Measurements from ENCODE around the gene PBOV1.

PBOV1 gene

DNA sequence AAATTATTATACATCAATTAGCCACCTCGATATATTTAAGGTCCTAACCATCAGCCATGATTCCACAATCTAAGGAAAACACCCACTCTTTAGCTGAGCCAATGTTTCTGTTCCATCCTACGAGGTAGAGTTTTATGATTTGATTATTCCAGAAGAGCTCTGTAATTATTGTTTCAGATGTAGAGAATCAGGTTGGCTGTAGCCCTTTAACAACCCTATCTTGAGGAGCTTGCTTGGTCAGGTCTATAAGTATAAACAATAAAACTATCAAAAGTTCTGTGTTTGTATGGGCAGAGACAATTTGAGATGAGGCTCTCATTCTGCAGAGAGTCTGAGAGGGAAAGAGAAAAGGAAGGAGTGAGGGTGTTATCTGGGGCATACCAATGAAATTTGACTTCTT lies at the start of gene PBOV1:
Gene PBOV1 (minus strand): TSS at position 43 of the 400 bp plus-strand sequence. CDS start 96 bp downstream, outside the sequence.
- no peak within 1 kb of the TSS for H3K4me3 ChIP-seq (ENCODE audit: low read depth, low read length)
- TF ChIP-seq, protein P1, sequence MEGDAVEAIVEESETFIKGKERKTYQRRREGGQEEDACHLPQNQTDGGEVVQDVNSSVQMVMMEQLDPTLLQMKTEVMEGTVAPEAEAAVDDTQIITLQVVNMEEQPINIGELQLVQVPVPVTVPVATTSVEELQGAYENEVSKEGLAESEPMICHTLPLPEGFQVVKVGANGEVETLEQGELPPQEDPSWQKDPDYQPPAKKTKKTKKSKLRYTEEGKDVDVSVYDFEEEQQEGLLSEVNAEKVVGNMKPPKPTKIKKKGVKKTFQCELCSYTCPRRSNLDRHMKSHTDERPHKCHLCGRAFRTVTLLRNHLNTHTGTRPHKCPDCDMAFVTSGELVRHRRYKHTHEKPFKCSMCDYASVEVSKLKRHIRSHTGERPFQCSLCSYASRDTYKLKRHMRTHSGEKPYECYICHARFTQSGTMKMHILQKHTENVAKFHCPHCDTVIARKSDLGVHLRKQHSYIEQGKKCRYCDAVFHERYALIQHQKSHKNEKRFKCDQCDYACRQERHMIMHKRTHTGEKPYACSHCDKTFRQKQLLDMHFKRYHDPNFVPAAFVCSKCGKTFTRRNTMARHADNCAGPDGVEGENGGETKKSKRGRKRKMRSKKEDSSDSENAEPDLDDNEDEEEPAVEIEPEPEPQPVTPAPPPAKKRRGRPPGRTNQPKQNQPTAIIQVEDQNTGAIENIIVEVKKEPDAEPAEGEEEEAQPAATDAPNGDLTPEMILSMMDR (IDR thresholded peaks at IDR 0.05; ENCODE audit: low read depth, low read length), result no peak

DNA sequence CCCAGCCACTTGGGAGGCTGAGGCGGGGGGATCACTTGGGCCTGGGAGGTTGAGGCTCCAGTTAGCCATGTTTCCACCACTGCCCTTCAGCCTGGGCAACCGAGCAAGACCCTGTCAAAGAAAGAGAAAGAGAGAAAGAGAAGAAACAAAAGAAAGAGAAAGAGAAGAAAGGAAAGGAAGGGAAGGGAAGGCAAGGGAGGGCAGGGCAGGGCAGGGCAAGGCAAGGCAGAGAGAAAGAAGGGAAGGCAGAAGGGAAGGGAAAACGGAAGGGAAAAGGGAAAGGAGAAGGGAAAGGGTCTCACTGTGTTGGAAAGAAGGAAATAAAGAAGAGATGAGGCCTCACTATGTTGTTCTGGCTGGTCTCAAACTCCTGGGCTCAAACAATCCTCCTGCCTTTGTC lies 47.8 kb upstream of the PBOV1 start:
- TF ChIP-seq, protein P1 (IDR thresholded peaks at IDR 0.05; ENCODE audit: low read depth, low read length), result no peak
- no peak overlapping the region for H3K4me3 ChIP-seq (ENCODE audit: low read depth, low read length)

DNA sequence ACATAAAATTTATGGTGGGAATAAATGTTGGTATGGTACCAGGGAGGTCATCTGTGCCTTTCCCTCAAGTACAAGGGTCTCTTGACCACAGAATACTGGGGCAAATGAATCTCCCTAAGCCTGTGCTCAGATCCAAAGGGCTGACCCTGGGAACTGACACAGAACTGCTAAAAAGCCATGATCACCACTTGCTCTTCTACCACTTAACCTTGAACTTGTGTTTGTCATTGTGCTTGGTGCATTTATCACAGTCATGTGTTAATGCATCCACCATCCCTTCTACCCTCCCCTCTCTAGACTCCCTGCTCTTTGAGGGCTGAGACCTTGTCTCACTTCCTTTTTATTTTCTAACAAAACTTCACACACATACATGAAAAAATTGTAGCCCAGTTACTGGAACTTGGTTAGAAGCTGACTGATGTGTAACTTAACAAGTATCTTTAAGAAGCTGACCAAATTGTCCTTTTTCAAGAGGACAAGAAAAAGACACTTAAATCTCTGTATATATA lies 46.1 kb upstream of the PBOV1 start:
- TF ChIP-seq, protein P1 (IDR thresholded peaks at IDR 0.05; ENCODE audit: low read depth, low read length), result no peak
- H3K4me3 ChIP-seq (ENCODE audit: low read depth, low read length), result no peak overlapping the region

DNA sequence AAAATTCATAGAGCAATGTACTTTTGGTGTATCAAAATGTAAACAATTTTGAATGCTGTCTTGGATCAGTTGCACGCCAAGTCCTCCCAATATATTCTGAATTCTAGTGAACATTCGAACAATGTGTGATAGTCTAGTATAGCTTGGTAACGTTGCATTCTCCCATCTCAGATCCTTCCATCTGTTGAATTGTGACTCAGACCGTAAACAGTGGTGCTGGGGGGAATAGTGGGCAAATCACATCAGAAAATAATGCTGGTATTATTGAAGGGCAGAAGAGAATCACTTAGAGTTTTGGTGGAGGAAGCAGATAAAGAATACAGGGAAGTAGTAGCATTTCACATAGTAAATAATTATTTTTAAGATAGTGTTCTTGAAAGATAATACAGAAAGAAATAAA lies 45.7 kb upstream of the PBOV1 start:
- TF ChIP-seq, protein P1 (IDR thresholded peaks at IDR 0.05; ENCODE audit: low read depth, low read length), result no peak
- H3K4me3 ChIP-seq (ENCODE audit: low read depth, low read length), result no peak overlapping the region

DNA sequence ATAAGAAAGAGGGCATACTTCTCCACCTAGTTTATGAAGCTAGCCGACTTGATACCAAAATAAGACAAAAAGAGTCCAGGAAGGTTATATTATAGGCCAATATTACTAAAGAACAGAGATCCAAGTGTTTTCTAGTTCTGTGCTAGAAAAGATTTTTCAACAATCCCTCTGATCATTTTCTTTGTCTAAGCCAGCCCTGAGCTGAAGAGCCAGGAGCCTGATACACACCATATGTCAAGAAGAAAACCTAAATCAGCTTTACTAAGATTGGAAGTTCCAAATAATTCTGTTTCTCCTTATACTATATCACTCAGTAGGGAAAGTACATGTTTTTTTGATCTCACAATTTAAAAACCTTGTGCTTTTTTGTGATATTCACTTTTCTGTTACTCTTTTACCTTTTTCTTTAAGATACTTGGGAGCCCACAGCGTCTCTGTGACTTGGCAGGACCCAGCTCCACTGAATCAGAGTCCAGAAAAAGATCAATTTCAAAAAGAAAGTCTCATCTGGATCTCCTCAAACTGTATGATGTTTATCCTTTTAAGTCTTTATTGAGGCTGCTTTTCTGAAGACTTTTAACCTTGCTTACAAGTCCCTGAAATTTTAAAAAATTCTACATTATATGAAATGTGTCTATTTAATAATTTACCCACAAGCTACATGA lies 43.0 kb upstream of the PBOV1 start:
- TF ChIP-seq, protein P1 (IDR thresholded peaks at IDR 0.05; ENCODE audit: low read depth, low read length), result no peak
- no peak overlapping the region for H3K4me3 ChIP-seq (ENCODE audit: low read depth, low read length)

DNA sequence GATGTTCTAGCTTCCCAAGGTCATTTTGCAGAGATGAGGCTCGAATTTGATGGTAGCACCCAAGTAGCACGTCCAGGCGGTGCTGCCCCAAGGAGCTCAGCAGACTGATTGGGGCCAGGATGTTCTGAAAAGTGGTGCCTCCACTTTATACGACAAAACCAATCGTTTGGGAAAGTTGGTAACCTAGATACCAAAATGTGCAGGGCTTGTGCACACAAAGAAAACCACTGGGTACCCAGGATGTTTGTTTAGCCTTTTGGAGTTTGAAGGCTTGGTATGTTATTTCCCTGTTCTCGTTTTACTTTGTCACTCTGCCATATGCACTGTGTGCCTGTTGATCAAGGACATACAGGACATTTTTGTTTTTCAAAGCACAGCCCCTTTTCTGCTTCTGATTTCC lies 40.7 kb upstream of the PBOV1 start:
- H3K4me3 ChIP-seq (ENCODE audit: low read depth, low read length), result no peak overlapping the region
- TF ChIP-seq, protein P1 (IDR thresholded peaks at IDR 0.05; ENCODE audit: low read depth, low read length), result no peak

DNA sequence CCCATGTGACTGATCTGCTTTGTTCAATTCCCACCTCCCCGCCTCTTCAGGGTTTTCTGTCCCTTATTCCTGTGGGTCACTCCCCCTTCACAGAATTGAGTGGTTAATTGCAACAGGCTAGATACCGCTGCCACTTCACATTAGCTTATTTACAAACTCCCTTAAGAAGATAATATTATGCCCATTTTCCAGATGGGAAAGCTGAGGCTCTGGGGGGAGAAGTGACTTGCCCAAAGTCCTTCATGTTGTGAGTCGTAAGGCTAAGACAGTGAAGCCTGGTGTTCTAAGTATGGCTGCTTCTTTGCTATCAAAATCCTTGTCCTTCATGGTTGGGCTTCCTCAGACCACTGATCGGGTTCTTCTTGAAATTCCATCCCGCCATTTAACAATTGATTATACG lies 39.9 kb upstream of the PBOV1 start:
- H3K4me3 ChIP-seq (ENCODE audit: low read depth, low read length), result no peak overlapping the region
- TF ChIP-seq, protein P1 (IDR thresholded peaks at IDR 0.05; ENCODE audit: low read depth, low read length), result no peak
